ENCODE data around the gene PLA2R1.

- TF ChIP-seq, protein P1, sequence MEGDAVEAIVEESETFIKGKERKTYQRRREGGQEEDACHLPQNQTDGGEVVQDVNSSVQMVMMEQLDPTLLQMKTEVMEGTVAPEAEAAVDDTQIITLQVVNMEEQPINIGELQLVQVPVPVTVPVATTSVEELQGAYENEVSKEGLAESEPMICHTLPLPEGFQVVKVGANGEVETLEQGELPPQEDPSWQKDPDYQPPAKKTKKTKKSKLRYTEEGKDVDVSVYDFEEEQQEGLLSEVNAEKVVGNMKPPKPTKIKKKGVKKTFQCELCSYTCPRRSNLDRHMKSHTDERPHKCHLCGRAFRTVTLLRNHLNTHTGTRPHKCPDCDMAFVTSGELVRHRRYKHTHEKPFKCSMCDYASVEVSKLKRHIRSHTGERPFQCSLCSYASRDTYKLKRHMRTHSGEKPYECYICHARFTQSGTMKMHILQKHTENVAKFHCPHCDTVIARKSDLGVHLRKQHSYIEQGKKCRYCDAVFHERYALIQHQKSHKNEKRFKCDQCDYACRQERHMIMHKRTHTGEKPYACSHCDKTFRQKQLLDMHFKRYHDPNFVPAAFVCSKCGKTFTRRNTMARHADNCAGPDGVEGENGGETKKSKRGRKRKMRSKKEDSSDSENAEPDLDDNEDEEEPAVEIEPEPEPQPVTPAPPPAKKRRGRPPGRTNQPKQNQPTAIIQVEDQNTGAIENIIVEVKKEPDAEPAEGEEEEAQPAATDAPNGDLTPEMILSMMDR (conservative IDR thresholded peaks at IDR 0.05; ENCODE audit: low read depth, low read length), result no peak
- TF ChIP-seq EZH2 (IDR thresholded peaks at IDR 0.05; ENCODE audit: low read length, unreplicated experiment) (no peak), EZH2phosphoT487 (IDR thresholded peaks at IDR 0.05; ENCODE audit: borderline replicate concordance, low read length) (no peak)
Measured at GRCh38 chr2:159926695-159927094, 135.7 kb downstream of the PLA2R1 start.

All from PC-3 (cell line).